Measurements from ENCODE around the gene PPP4R2.
"Not testable (repeated sequence)": the region's sequence is repeated elsewhere in the genome, so short reads cannot be mapped to it uniquely, and the experiment has no call there.

PPP4R2 gene

GRCh38 chr3:73026760-73027113 lies 30.1 kb downstream of the PPP4R2 start:
- DNase-seq: no peak

- DNase-seq: no peak
Observed at GRCh38 chr3:73028803-73029202, 32.2 kb downstream of the PPP4R2 start.

- no peak for DNase-seq
Observed at GRCh38 chr3:73029321-73029796, 32.7 kb downstream of the PPP4R2 start.

- no peak for DNase-seq
Observed at GRCh38 chr3:73030073-73030597, 33.5 kb downstream of the PPP4R2 start.

- DNase-seq: no peak
Observed at GRCh38 chr3:73031573-73032103, 35.0 kb downstream of the PPP4R2 start.

- no peak for DNase-seq
Observed at GRCh38 chr3:73036694-73037591, 40.3 kb downstream of the PPP4R2 start.

- no peak for DNase-seq
Observed at GRCh38 chr3:73041537-73041936, 44.9 kb downstream of the PPP4R2 start.

- no peak for DNase-seq
Observed at GRCh38 chr3:73043414-73043813, 46.8 kb downstream of the PPP4R2 start.

- no peak for DNase-seq
Observed at GRCh38 chr3:73045391-73045790, 48.8 kb downstream of the PPP4R2 start.

- DNase-seq: no peak
Observed at GRCh38 chr3:73046195-73046594, 49.6 kb downstream of the PPP4R2 start.

GRCh38 chr3:73049319-73049718 lies 52.7 kb downstream of the PPP4R2 start:
- no peak for DNase-seq

GRCh38 chr3:73052857-73053256 lies 56.2 kb downstream of the PPP4R2 start:
- DNase-seq: no peak

- DNase-seq: no peak
Observed at GRCh38 chr3:73055583-73055982, 59.0 kb downstream of the PPP4R2 start.

- DNase-seq: no peak
Observed at GRCh38 chr3:73056014-73056844, 59.6 kb downstream of the PPP4R2 start.

GRCh38 chr3:73056845-73057150 lies 60.2 kb downstream of the PPP4R2 start:
- no peak for DNase-seq

GRCh38 chr3:73060302-73060723 lies 63.7 kb downstream of the PPP4R2 start:
- DNase-seq: no peak

- DNase-seq: no peak
Observed at GRCh38 chr3:73061416-73061815, 64.8 kb downstream of the PPP4R2 start, which contains the start of gene EBLN2. Gene EBLN2, plus strand, starts transcription at chr3:73061659. Its CDS starts 423 bp downstream, at chr3:73062082.

- DNase-seq: not testable (repeated sequence)
Observed at GRCh38 chr3:73066243-73066642, 69.6 kb downstream of the PPP4R2 start.

GRCh38 chr3:73068419-73068818 lies 71.8 kb downstream of the PPP4R2 start:
- no peak for DNase-seq

GRCh38 chr3:73069187-73069586 lies 72.6 kb downstream of the PPP4R2 start:
- DNase-seq: no peak

GRCh38 chr3:73069775-73070444 lies 73.3 kb downstream of the PPP4R2 start:
- DNase-seq: no peak

- DNase-seq: no peak
Observed at GRCh38 chr3:73070675-73071575, 74.3 kb downstream of the PPP4R2 start.

All from activated CD4-positive, alpha-beta T cell treated with anti-CD3 and anti-CD28 coated beads for 48 hours (primary cell).